Activated CD4-positive, alpha-beta memory T cell treated with anti-CD3 and anti-CD28 coated beads for 36 hours (primary cell): ENCODE results near the gene CCRL2. TPM values are rescaled to one million over a fixed set of nuclear protein-coding genes. Genes with fewer than 3 reads are reported as not detected.
"Not testable (repeated sequence)": the region's sequence is repeated elsewhere in the genome, so short reads cannot be mapped to it uniquely, and the experiment has no call there.

Source experiments
- CTCF ChIA-PET: fragments of 350-600 bp; sonication (Branson Sonifier 250); formaldehyde crosslinking; loops from one replicate; lab custom pipeline; 2021; ENCODE audit warnings: antibody characterized with exemption, inconsistent platforms; lab: Charles Lee
- POLR2A ChIA-PET: fragments of 350-600 bp; sonication (Branson Sonifier 250); formaldehyde crosslinking; loops from one replicate; lab custom pipeline; 2021; ENCODE audit warnings: antibody characterized with exemption; lab: Charles Lee
- DNase-seq: peaks from one replicate; pipeline ENCODE4 v3.0.0-alpha.2; 2020
- H3K27ac Mint-ChIP-seq: one replicate; pipeline ENCODE4 v1.8.0; 2021; ENCODE audit warnings: mixed read lengths
- H3K27me3 Mint-ChIP-seq: one replicate; pipeline ENCODE4 v1.8.0; 2021; ENCODE audit warnings: mixed read lengths
- H3K36me3 Mint-ChIP-seq: one replicate; pipeline ENCODE4 v1.8.0; 2021; ENCODE audit warnings: mixed read lengths
- H3K4me1 Mint-ChIP-seq: one replicate; pipeline ENCODE4 v1.8.0; 2021; ENCODE audit warnings: low read depth, mixed read lengths
- H3K4me3 Mint-ChIP-seq: one replicate; pipeline ENCODE4 v1.8.0; 2021; ENCODE audit warnings: mild to moderate bottlenecking, mixed read lengths
- H3K9me3 Mint-ChIP-seq: one replicate; pipeline ENCODE4 v1.8.0; 2021; ENCODE audit warnings: mixed read lengths
- intact Hi-C: fragments of 100-400 bp; cut with micrococcal nuclease; formaldehyde crosslinking; loops from one replicate; pipeline ENCODE4 v1.15.1; 2023
- total RNA-seq, 2 experiments: library from RNA; stranded (reverse); gene quantifications; one replicate each; pipeline ENCODE4 v1.2.3, GENCODE V29; 2021

CCRL2 gene
- total RNA-seq, 2 experiments from 2014 or later = 1.3 to 1.4 TPM

DNA sequence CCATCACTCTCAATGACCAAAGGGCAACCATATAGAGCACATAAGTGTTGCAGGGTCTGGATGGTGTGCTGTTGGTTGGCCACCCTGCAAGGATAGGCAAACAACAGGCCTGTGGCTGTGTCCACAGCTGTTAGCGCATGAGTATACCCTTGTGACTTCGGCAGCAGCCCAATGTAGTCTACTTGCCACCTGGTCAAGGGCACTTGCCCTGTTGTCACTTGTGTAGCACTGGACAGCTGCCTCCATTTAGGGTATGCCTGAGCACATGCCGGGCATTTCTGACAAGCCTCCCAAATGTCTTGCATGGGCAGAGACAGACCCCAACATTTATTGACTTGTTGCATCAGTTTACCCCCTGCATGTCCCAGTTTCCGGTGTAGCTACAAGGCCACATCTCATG is 12.8 kb downstream of the CCRL2 start:
- Mint-ChIP-seq H3K27ac (no peak overlapping the region), H3K4me1 (no peaks in the 10 kb centered on the region), H3K36me3 (no peaks in the 10 kb centered on the region), H3K27me3 (no peaks in the 10 kb centered on the region), H3K4me3 (no peak overlapping the region), H3K9me3 (no peaks in the 10 kb centered on the region)
- intact Hi-C loops = no loop called here
- no peak for DNase-seq
- CTCF ChIA-PET = no interaction called here
- POLR2A ChIA-PET = no interaction called here

DNA sequence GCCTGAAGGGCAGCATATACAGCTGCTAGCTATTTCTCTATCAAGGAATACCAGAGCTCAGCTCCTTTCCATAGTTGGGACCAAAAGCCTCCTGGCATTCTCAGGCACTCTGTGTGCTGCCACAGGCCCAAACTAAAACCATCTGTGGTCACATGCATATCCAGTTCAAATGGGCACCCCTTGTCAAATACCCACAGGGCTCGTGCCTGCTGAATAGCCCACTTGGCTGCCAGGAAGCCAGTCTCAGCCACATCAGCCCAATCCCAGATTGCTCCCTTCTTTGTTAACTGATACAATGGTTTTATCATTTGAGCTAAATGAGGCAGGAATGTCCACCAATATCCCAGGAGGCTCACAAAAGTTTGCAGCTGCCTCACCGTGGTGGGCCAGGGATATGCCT is 13.9 kb downstream of the CCRL2 start:
- Mint-ChIP-seq H3K27me3 (no peaks in the 10 kb centered on the region), H3K4me1 (no peaks in the 10 kb centered on the region), H3K27ac (no peak overlapping the region), H3K36me3 (no peaks in the 10 kb centered on the region), H3K9me3 (no peaks in the 10 kb centered on the region), H3K4me3 (no peak overlapping the region)
- DNase-seq = no peak
- intact Hi-C loops = no loop called here
- ChIA-PET POLR2A (no interaction called here), CTCF (no interaction called here)

DNA sequence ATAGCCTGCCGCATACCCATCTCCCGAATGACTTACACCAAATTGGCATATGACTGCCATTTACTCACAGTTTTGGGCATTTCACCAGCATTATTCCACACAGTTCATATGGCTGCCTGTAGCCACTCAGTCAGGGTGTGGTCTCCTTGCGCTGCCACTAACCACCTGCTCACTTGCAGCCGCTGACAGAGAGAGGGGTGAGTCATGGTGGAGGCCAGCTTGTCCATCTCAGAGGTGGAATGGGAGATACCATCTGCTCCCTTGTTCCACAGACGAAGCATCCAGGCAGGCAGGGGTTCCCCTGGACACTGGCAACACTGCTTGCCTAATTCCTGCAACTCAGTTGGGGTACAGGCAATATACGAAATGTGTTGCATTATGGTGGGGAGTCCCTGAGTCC is 15.6 kb downstream of the CCRL2 start:
- peaks cover 3% of the 10 kb centered on the region for H3K4me1 Mint-ChIP-seq
- no peak overlapping the region for H3K4me3 Mint-ChIP-seq
- H3K27ac Mint-ChIP-seq = no peak overlapping the region
- intact Hi-C loops = no loop called here
- no peaks in the 10 kb centered on the region for H3K9me3 Mint-ChIP-seq
- H3K27me3 Mint-ChIP-seq = no peaks in the 10 kb centered on the region
- no peak for DNase-seq
- ChIA-PET CTCF (no interaction called here), POLR2A (no interaction called here)
- H3K36me3 Mint-ChIP-seq = no peaks in the 10 kb centered on the region

DNA sequence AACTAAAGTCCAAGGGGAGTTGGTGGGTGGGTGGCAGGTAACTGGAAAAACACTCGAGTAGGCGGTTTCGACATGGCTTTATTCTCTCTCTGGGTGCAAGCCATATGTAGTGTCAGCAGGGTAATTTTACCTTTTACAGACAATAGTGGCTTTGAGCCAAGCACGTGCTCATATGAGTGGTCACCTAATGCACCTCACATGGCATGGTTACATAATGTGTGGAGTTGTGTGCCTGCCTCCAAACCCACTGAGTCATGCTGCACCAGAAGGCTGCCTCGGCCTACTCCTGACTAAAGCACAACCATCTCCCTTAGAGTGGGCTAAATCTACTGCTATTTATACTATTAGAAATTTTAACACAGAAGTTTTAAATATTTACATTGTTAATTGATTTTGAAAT is 16.5 kb downstream of the CCRL2 start:
- ChIA-PET CTCF (no interaction called here), POLR2A (no interaction called here)
- Mint-ChIP-seq H3K4me3 (no peak overlapping the region), H3K27ac (no peak overlapping the region), H3K9me3 (no peaks in the 10 kb centered on the region), H3K4me1 (peaks cover 3% of the 10 kb centered on the region), H3K27me3 (no peaks in the 10 kb centered on the region), H3K36me3 (no peaks in the 10 kb centered on the region)
- DNase-seq = no peak
- intact Hi-C loops = no loop called here

DNA sequence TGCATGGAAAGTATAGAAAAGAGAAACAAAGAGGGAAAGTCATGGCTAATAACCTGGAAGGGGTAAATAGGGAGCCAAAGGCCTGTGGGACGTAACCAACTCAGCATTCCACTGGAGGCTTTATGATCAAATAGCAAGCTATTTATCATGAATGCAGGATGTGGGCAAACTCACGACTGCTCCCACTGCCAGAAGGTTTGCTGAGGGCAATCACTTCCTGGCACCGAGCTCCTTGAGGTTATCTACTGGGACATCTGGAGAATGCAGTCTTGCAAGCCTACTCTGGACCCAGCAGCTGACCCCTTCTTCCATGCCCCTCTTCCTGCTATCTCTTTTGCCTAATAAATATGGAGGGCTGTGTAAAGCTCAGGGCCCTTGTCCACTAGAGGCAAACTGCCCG is 19.4 kb downstream of the CCRL2 start:
- H3K4me3 Mint-ChIP-seq, POLR2A ChIA-PET, H3K4me1 Mint-ChIP-seq, H3K36me3 Mint-ChIP-seq, intact Hi-C loops, H3K27ac Mint-ChIP-seq, DNase-seq, H3K27me3 Mint-ChIP-seq, H3K9me3 Mint-ChIP-seq, CTCF ChIA-PET: not testable (repeated sequence)

DNA sequence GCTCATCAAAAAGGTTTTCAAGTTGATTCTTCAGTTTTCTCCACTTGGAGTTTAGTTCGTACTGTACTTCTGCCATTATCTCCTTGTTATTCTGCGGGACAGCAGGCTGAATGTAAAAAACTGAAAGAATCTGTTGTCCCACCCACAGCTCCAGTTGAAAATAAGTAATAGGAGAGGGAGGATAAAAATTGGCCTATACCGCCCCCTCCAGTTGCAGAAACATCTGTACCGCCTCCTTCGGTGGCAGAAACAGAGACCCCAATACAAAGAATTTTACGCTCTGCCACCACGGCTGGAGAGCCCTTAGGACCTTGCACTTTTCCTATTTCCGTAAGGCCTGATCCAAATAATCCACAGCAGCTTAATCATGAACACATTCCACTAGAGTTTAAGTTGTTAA is 20.3 kb downstream of the CCRL2 start:
- H3K4me1 Mint-ChIP-seq, H3K27ac Mint-ChIP-seq, intact Hi-C loops, POLR2A ChIA-PET, DNase-seq, H3K27me3 Mint-ChIP-seq, H3K36me3 Mint-ChIP-seq, H3K4me3 Mint-ChIP-seq, CTCF ChIA-PET: not testable (repeated sequence)
- H3K9me3 Mint-ChIP-seq = peaks cover 13% of the 10 kb centered on the region

DNA sequence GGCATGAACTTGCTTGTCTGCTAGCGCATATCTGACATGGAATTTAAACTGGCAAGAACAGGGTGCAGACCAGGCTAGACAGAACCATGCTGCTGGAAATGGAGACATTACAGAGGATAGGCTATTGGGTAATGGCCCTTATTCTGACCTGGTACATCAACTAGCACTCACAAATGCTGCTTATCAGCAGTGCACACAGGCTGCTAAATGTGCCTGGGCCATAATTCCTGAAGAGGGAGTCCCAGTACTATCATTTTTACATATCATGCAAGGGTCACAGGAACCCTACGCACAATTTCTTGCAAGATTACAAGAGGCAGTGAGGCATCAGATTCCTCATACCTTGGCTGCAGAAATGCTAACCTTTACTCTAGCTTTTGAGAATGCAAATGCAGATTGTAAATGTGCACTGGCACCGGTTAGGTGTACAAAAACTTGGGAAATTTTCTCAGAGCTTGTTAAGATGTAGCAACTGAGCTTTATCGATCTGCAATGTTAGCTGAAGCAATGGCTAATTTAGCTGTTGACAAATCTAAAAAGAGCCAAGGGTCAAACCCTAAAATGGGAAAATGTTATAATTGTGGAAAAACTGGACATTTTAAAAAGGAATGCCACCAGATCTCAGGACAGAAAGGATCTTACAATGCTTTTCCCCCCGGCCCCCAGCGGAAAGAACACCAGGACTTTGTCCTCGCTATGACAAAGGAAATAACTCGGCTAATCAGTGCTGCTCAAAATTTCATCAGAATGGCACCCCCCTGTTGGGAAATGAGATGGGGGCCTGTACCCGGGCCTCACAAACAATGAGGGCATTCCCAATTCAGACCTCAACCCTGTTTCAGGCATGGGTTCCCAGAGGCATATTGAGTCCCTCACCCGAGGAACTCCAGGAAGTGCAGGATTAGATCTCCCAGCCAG is 21.1 kb downstream of the CCRL2 start:
- ChIA-PET POLR2A (no interaction called here), CTCF (interaction anchor here (0.6 to 1.1 kb wide), 2 partner anchors 61 to 202 kb away, joined by 3 read pairs; no protein-coding TSS in a partner anchor)
- intact Hi-C loops = no loop called here
- Mint-ChIP-seq H3K36me3 (peaks cover 7% of the 10 kb centered on the region), H3K9me3 (peaks cover 15% of the 10 kb centered on the region), H3K4me3 (no peak overlapping the region), H3K27ac (no peak overlapping the region), H3K4me1 (peaks cover 3% of the 10 kb centered on the region), H3K27me3 (no peaks in the 10 kb centered on the region)
- DNase-seq = no peak

DNA sequence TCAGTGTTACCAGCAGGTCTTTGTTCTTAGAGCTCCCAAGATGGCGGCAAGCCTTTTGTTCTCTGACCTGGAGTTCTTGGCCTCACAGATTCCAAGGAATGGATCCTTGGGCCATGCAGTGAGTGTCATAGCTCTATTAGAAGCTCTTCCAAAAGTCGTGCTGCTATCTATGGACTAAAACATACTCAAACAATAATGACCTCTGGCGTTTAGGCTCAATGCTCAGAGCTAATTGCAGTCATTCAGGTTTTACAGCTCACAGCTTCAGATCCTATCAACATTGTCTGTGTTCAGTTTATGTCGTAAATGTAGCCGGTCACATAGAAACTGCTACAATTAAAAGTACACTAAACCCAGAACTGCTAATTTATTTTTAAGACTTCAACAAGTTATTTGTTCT is 22.2 kb downstream of the CCRL2 start:
- ChIA-PET POLR2A (no interaction called here), CTCF (interaction anchor here (1.1 kb wide), 1 partner anchor 60 kb away, joined by 3 read pairs; no protein-coding TSS in a partner anchor)
- Mint-ChIP-seq H3K4me1 (peaks cover 3% of the 10 kb centered on the region), H3K4me3 (no peak overlapping the region), H3K9me3 (peaks cover 15% of the 10 kb centered on the region), H3K27ac (no peak overlapping the region), H3K27me3 (no peaks in the 10 kb centered on the region), H3K36me3 (peaks cover 7% of the 10 kb centered on the region)
- intact Hi-C loops = no loop called here
- DNase-seq = no peak

DNA sequence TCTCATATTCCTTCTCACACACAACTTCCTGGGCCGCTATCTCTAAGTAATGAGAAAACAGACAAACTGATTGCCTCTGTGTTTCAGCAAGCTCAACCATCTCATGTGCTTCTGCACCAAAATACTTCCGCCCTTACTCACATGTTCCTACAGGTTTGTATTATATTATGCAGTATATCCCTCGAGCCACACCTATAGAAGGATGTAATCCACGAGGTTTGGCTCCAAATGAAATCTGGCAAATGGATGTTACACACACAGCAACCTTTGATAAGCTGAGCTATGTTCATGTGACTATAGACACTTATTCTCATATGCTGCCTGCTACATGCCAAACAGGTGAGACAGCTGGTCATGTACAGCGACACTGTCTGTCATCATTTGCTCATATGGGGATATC is 22.6 kb downstream of the CCRL2 start:
- no peak for DNase-seq
- CTCF ChIA-PET = interaction anchor here (1.1 kb wide), 1 partner anchor 60 kb away, joined by 3 read pairs; no protein-coding TSS in a partner anchor
- H3K4me3 Mint-ChIP-seq = no peak overlapping the region
- H3K9me3 Mint-ChIP-seq = peaks cover 15% of the 10 kb centered on the region
- H3K4me1 Mint-ChIP-seq = peaks cover 3% of the 10 kb centered on the region
- POLR2A ChIA-PET = no interaction called here
- peaks cover 7% of the 10 kb centered on the region for H3K36me3 Mint-ChIP-seq
- no peak overlapping the region for H3K27ac Mint-ChIP-seq
- intact Hi-C loops = no loop called here
- no peaks in the 10 kb centered on the region for H3K27me3 Mint-ChIP-seq

DNA sequence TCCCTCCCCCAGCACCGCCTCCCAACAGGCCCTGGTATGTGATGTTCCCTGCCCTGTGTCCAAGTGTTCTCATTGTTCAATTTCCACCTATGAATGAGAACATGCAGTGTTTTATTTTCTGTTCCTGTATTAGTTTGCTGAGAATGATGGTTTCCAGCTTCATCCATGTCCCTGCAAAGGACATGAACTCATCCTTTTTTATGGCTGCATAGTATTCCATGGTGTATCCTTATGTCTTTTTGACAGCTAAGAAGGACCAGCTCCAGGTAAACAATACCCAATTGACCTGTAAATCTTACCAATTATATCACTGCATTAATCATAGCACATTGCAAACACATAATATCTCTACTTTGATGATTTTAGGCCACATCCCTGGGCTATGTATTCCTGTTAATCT is 23.8 kb downstream of the CCRL2 start:
- DNase-seq, H3K27ac Mint-ChIP-seq, intact Hi-C loops, H3K4me3 Mint-ChIP-seq, POLR2A ChIA-PET, H3K36me3 Mint-ChIP-seq, H3K27me3 Mint-ChIP-seq, H3K4me1 Mint-ChIP-seq: not testable (repeated sequence)
- H3K9me3 Mint-ChIP-seq = peaks cover 15% of the 10 kb centered on the region
- CTCF ChIA-PET = interaction anchor here (0.8 kb wide), 1 partner anchor 57 kb away, joined by 3 read pairs; no protein-coding TSS in a partner anchor

DNA sequence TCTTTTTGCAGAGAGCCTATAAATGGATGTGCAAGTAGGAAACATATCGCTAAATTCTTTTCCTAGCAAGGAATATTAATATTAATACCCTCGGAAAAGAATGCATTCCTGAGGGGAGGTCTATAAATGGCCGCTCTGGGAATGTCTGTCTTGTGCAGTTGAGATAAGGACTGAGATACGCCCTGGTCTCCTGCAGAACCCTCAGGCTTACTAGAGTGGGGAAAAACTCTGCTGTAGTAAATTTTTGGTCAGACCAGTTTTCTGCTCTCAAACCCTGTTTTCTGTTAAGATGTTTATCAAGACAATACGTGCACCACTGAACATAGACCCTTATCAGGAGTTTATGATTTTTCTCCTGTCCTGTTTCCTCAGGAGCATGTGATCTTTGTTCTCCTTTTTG is 24.8 kb downstream of the CCRL2 start:
- H3K36me3 Mint-ChIP-seq, H3K4me1 Mint-ChIP-seq, CTCF ChIA-PET, H3K27ac Mint-ChIP-seq, H3K27me3 Mint-ChIP-seq, POLR2A ChIA-PET, DNase-seq, H3K4me3 Mint-ChIP-seq, intact Hi-C loops: not testable (repeated sequence)
- peaks cover 15% of the 10 kb centered on the region for H3K9me3 Mint-ChIP-seq

DNA sequence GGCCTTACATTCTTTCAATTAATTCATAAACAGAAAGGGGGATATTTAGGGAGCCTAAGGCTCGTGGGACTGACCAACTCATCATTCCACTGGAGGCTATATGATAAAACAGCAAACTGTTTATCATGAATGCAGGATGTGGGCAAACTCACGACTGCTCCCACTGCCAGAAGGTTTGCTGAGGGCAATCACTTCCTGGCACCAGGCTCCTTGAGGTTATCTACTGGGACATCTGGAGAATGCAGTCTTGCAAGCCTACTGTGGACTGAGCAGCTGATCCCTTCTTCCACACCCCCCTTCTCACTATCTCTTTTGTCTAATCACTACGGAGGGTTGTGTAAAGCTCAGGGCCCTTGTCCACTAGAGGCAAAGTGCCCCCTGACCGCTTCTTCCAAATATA is 26.1 kb downstream of the CCRL2 start:
- intact Hi-C loops, H3K4me1 Mint-ChIP-seq, CTCF ChIA-PET, DNase-seq, POLR2A ChIA-PET, H3K36me3 Mint-ChIP-seq, H3K27ac Mint-ChIP-seq, H3K4me3 Mint-ChIP-seq, H3K27me3 Mint-ChIP-seq: not testable (repeated sequence)
- H3K9me3 Mint-ChIP-seq = peaks cover 15% of the 10 kb centered on the region

DNA sequence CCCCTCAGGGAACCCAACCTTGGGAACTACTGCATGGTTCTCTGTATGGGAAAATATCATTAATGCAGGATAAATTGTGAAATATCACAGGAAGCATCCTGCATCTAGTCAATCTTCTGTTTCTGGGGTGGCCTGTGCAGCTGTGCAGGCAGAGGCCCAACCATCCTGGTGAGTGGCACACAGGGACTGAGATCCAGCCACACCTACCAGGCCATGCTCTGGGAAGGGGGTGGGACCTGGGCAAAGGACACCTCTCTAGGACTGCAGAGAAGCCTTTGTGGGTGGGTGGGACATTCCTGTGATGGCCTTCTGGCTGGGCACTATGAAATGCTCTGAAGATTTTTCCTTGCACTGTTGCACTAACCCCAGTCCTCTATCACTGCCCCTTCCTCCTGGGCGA is 26.8 kb downstream of the CCRL2 start:
- CTCF ChIA-PET = no interaction called here
- peaks cover 7% of the 10 kb centered on the region for H3K36me3 Mint-ChIP-seq
- intact Hi-C loops = no loop called here
- no peaks in the 10 kb centered on the region for H3K27me3 Mint-ChIP-seq
- H3K9me3 Mint-ChIP-seq = peaks cover 15% of the 10 kb centered on the region
- H3K27ac Mint-ChIP-seq = no peak overlapping the region
- H3K4me3 Mint-ChIP-seq = no peak overlapping the region
- DNase-seq = no peak
- H3K4me1 Mint-ChIP-seq = no peaks in the 10 kb centered on the region
- POLR2A ChIA-PET = no interaction called here
